ENCODE data around the gene CNBD2.

The CNBD2 gene

GRCh38 chr20:35939264-35939663 lies 29.1 kb upstream of the CNBD2 start:
- no peak for TF ChIP-seq YY1 (IDR thresholded peaks at IDR 0.05; ENCODE audit: low read depth)
- TF ChIP-seq TCF12 (IDR thresholded peaks at IDR 0.05; ENCODE audit: low read depth), result no peak
- TF ChIP-seq EGR1 (IDR thresholded peaks at IDR 0.05), result no peak
- TF ChIP-seq USF1 (IDR thresholded peaks at IDR 0.05), result no peak
- TF ChIP-seq RAD21 (IDR thresholded peaks at IDR 0.05; ENCODE audit: low read depth), result no peak
- no peak for TF ChIP-seq TEAD4 (IDR thresholded peaks at IDR 0.05)
- TF ChIP-seq NFIC (IDR thresholded peaks at IDR 0.05), result no peak
- TF ChIP-seq EP300 (IDR thresholded peaks at IDR 0.05; ENCODE audit: borderline replicate concordance), result no peak
- no peak for TF ChIP-seq CREB1 (IDR thresholded peaks at IDR 0.05; ENCODE audit: low read depth)
- no peak for TF ChIP-seq REST (IDR thresholded peaks at IDR 0.05; ENCODE audit: low read depth)
- TF ChIP-seq TAF1 (IDR thresholded peaks at IDR 0.05; ENCODE audit: low read depth), result no peak
- TF ChIP-seq MAX (IDR thresholded peaks at IDR 0.05), result no peak
- TF ChIP-seq CEBPB (IDR thresholded peaks at IDR 0.05), result no peak
- no peak for TF ChIP-seq ZBTB7A (IDR thresholded peaks at IDR 0.05; ENCODE audit: low read depth)
- no peak for TF ChIP-seq FOXM1 (IDR thresholded peaks at IDR 0.05; ENCODE audit: borderline replicate concordance, low read depth)

GRCh38 chr20:35941620-35942019 lies 26.8 kb upstream of the CNBD2 start:
- TF ChIP-seq TCF12 (IDR thresholded peaks at IDR 0.05; ENCODE audit: low read depth) (no peak), CEBPB (IDR thresholded peaks at IDR 0.05) (no peak), EP300 (IDR thresholded peaks at IDR 0.05; ENCODE audit: borderline replicate concordance) (no peak), EGR1 (IDR thresholded peaks at IDR 0.05) (no peak), TAF1 (IDR thresholded peaks at IDR 0.05; ENCODE audit: low read depth) (no peak), NFIC (IDR thresholded peaks at IDR 0.05) (no peak), YY1 (IDR thresholded peaks at IDR 0.05; ENCODE audit: low read depth) (no peak), RAD21 (IDR thresholded peaks at IDR 0.05; ENCODE audit: low read depth) (no peak), ZBTB7A (IDR thresholded peaks at IDR 0.05; ENCODE audit: low read depth) (no peak), FOXM1 (IDR thresholded peaks at IDR 0.05; ENCODE audit: borderline replicate concordance, low read depth) (no peak), REST (IDR thresholded peaks at IDR 0.05; ENCODE audit: low read depth) (no peak), TEAD4 (IDR thresholded peaks at IDR 0.05) (no peak), MAX (IDR thresholded peaks at IDR 0.05) (no peak)

GRCh38 chr20:35942243-35942642 lies 26.1 kb upstream of the CNBD2 start:
- TF ChIP-seq EGR1 (IDR thresholded peaks at IDR 0.05) (no peak), MAX (IDR thresholded peaks at IDR 0.05) (no peak), CREB1 (IDR thresholded peaks at IDR 0.05; ENCODE audit: low read depth) (no peak), TCF12 (IDR thresholded peaks at IDR 0.05; ENCODE audit: low read depth) (no peak), NFIC (IDR thresholded peaks at IDR 0.05) (no peak), USF1 (IDR thresholded peaks at IDR 0.05) (no peak), FOXM1 (IDR thresholded peaks at IDR 0.05; ENCODE audit: borderline replicate concordance, low read depth) (no peak), RAD21 (IDR thresholded peaks at IDR 0.05; ENCODE audit: low read depth) (no peak), CEBPB (IDR thresholded peaks at IDR 0.05) (no peak), EP300 (IDR thresholded peaks at IDR 0.05; ENCODE audit: borderline replicate concordance) (no peak), TAF1 (IDR thresholded peaks at IDR 0.05; ENCODE audit: low read depth) (no peak), TEAD4 (IDR thresholded peaks at IDR 0.05) (no peak), ZBTB7A (IDR thresholded peaks at IDR 0.05; ENCODE audit: low read depth) (no peak), YY1 (IDR thresholded peaks at IDR 0.05; ENCODE audit: low read depth) (no peak), REST (IDR thresholded peaks at IDR 0.05; ENCODE audit: low read depth) (no peak)

- TF ChIP-seq TCF12 (IDR thresholded peaks at IDR 0.05; ENCODE audit: low read depth) (no peak), TAF1 (IDR thresholded peaks at IDR 0.05; ENCODE audit: low read depth) (no peak), USF1 (IDR thresholded peaks at IDR 0.05) (no peak), MAX (IDR thresholded peaks at IDR 0.05) (peak; percentile 48; the same call in 1 of the 2 replicates), TEAD4 (IDR thresholded peaks at IDR 0.05) (no peak), RAD21 (IDR thresholded peaks at IDR 0.05; ENCODE audit: low read depth) (peak; percentile 42; the same call in 1 of the 2 replicates)
Measured at GRCh38 chr20:35947489-35947888, 20.9 kb upstream of the CNBD2 start.

All from Ishikawa (cell line).